Right kidney (tissue), 1 donor: Measurements from ENCODE around the gene COMMD9.

Source experiments
- DNase-seq: peaks from one replicate; pipeline ENCODE4 v3.0.0-alpha.2; 2016

The COMMD9 gene

DNA sequence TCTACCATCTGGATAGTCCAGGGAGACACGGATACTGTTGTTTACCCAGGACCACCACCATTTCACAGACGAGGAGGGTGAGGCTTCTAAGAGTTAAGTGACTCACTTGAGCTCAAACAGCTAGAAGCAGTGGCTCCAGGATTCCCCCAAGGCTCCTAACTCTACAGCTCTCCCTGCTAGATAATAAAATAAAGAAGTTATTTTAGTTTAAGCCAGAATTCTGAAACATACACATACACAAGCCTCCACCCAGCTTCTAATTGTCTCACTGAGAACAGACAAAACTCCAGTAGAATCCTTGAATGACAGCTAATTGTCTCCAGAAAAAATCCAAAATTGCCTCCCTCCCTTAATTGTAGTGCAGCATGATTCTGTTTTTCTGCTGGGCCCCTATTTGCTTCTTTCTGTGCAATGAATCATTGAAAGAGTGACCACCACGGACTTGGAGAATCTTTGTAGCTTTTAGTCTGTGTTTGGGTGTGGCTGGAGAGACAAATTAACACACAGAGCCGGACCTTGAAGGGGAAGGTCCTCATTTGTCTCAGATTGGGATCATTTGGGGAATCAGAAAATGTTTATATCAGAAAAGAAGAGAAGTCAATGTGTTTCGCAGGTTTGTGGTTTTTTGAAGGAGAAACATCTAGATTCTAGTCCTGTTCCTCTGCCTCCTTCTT is 64.9 kb downstream of the COMMD9 start:
- DNase-seq, result no peak

- no peak for DNase-seq
These were observed 66.2 kb downstream of the COMMD9 start for GRCh38 chr11:36222831-36223635.
